Stimulated activated CD4-positive, alpha-beta T cell treated with anti-CD3 and anti-CD28 coated beads, Interleukin-15, amount 100 ng/mL, for 1 hour (primary cell): ENCODE data around the gene RPS27L.

ENCODE experiments used
- DNase-seq, 2 donors: peaks; one replicate each; pipeline ENCODE4 v3.0.0-alpha.2; 2020; ENCODE audit warnings: low read depth in 1 of 2, low spot score in 1 of 2

The RPS27L gene

GRCh38 chr15:63157118-63157843 is at the start of gene RPS27L:
TSS of gene RPS27L (minus strand) at chr15:63157477. CDS start at chr15:63157405, 72 bp downstream.
- DNase-seq = peak; percentile 66 to 78

- DNase-seq = no peak
These were observed 48.8 kb upstream of the RPS27L start for GRCh38 chr15:63206079-63206478.

- DNase-seq = no peak
These were observed 46.3 kb upstream of the RPS27L start for GRCh38 chr15:63203451-63204090.

- no peak for DNase-seq
These were observed 45.6 kb upstream of the RPS27L start for GRCh38 chr15:63202861-63203260.

- DNase-seq = no peak
These were observed 43.4 kb upstream of the RPS27L start for GRCh38 chr15:63200464-63201249.

- no peak for DNase-seq
These were observed 41.3 kb upstream of the RPS27L start for GRCh38 chr15:63198371-63199250.

GRCh38 chr15:63197626-63198025 is 40.3 kb upstream of the RPS27L start:
- DNase-seq = no peak

- DNase-seq = no peak
These were observed 39.6 kb upstream of the RPS27L start for GRCh38 chr15:63196842-63197241.

GRCh38 chr15:63195569-63196015 is 38.3 kb upstream of the RPS27L start:
- no peak for DNase-seq

GRCh38 chr15:63194880-63195568 is 37.7 kb upstream of the RPS27L start:
- DNase-seq = no peak

GRCh38 chr15:63194302-63194701 is 37.0 kb upstream of the RPS27L start:
- DNase-seq = no peak

- DNase-seq = no peak
These were observed 35.4 kb upstream of the RPS27L start for GRCh38 chr15:63192619-63193206.

- no peak for DNase-seq
These were observed 34.8 kb upstream of the RPS27L start for GRCh38 chr15:63191895-63192618.

GRCh38 chr15:63190769-63191649 is 33.7 kb upstream of the RPS27L start:
- no peak for DNase-seq

GRCh38 chr15:63189941-63190768 is 32.9 kb upstream of the RPS27L start:
- DNase-seq = no peak

- peak; percentile 97 to 99 for DNase-seq
These were observed 31.9 kb upstream of the RPS27L start, which contains the start of gene RAB8B for GRCh38 chr15:63188926-63189871. TSS of gene RAB8B (plus strand) at chr15:63189606. CDS start at chr15:63189625, 19 bp downstream.
